Tibial artery (tissue), 4 donors: Measurements from ENCODE around the gene CRPPA.

Source experiments
- DNase-seq, 2 donors: peaks; one replicate each; pipeline ENCODE4 v3.0.0-alpha.2; 2019
- H3K27ac ChIP-seq, 2 donors: fragments of 200-600 bp; sonication (generic) in 1 of 2; 1 replicate in 1 of 2; 2 replicates in 1 of 2; pipeline ENCODE4 v1.5.1; 2018 to 2019; ENCODE audit warnings: mild to moderate bottlenecking in 1 of 2
- H3K27me3 ChIP-seq, 2 donors: fragments of 200-600 bp; sonication (generic) in 1 of 2; one replicate each; pipeline versions ENCODE4 v1.5.1 to v1.6.0; 2016 to 2019
- H3K36me3 ChIP-seq, 3 donors: fragments of 200-600 bp; sonication (generic) in 2 of 3; one replicate each; pipeline ENCODE4 v1.5.1; 2016 to 2019; ENCODE audit warnings: mild to moderate bottlenecking in 2 of 3
- H3K4me1 ChIP-seq, 4 donors: fragments of 200-600 bp; sonication (generic) in 2 of 4; 1 replicate in 3 of 4; 2 replicates in 1 of 4; pipeline ENCODE4 v1.5.1; 2016 to 2019
- H3K4me3 ChIP-seq, 2 donors: fragments of 200-600 bp; sonication (generic) in 1 of 2; 1 replicate in 1 of 2; 2 replicates in 1 of 2; pipeline ENCODE4 v1.5.1; 2018 to 2019; ENCODE audit warnings: mild to moderate bottlenecking in 2 of 2
- H3K9me3 ChIP-seq, 3 donors: fragments of 200-600 bp; sonication (generic) in 1 of 3; one replicate each; pipeline ENCODE4 v1.5.1; 2016 to 2019
- intact Hi-C: fragments of 100-400 bp; cut with DNase I; formaldehyde crosslinking; loops from one replicate; pipeline ENCODE4 v1.15.0; 2023; ENCODE audit warnings: low total_unique reads
- TF ChIP-seq, protein P1 (sequence below), 2 experiments: fragments of 200-600 bp in 1 of 2; fragments of 450-650 bp in 1 of 2; IDR thresholded peaks; one replicate each; pipeline ENCODE4 v1.5.1; 2017 to 2019; ENCODE audit warnings: antibody characterized with exemption in 2 of 2, mild to moderate bottlenecking in 1 of 2, moderate library complexity in 1 of 2

CRPPA gene

GRCh38 chr7:16399265-16399831 lies 22.0 kb downstream of the CRPPA start:
- Histone ChIP-seq H3K4me3 (no peak overlapping the region), H3K27ac (no peak overlapping the region), H3K4me1 (no peaks in the 10 kb centered on the region), H3K27me3 (no peaks in the 10 kb centered on the region), H3K36me3 (peaks cover 0 to 14% (median 7%) of the 10 kb centered on the region in 3 donors), H3K9me3 (peaks cover 0 to 7% (median 5%) of the 10 kb centered on the region in 3 donors)
- intact Hi-C loops, result no loop called here
- DNase-seq, result no peak
- TF ChIP-seq, protein P1, sequence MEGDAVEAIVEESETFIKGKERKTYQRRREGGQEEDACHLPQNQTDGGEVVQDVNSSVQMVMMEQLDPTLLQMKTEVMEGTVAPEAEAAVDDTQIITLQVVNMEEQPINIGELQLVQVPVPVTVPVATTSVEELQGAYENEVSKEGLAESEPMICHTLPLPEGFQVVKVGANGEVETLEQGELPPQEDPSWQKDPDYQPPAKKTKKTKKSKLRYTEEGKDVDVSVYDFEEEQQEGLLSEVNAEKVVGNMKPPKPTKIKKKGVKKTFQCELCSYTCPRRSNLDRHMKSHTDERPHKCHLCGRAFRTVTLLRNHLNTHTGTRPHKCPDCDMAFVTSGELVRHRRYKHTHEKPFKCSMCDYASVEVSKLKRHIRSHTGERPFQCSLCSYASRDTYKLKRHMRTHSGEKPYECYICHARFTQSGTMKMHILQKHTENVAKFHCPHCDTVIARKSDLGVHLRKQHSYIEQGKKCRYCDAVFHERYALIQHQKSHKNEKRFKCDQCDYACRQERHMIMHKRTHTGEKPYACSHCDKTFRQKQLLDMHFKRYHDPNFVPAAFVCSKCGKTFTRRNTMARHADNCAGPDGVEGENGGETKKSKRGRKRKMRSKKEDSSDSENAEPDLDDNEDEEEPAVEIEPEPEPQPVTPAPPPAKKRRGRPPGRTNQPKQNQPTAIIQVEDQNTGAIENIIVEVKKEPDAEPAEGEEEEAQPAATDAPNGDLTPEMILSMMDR (IDR thresholded peaks at IDR 0.05), result no peak

DNA sequence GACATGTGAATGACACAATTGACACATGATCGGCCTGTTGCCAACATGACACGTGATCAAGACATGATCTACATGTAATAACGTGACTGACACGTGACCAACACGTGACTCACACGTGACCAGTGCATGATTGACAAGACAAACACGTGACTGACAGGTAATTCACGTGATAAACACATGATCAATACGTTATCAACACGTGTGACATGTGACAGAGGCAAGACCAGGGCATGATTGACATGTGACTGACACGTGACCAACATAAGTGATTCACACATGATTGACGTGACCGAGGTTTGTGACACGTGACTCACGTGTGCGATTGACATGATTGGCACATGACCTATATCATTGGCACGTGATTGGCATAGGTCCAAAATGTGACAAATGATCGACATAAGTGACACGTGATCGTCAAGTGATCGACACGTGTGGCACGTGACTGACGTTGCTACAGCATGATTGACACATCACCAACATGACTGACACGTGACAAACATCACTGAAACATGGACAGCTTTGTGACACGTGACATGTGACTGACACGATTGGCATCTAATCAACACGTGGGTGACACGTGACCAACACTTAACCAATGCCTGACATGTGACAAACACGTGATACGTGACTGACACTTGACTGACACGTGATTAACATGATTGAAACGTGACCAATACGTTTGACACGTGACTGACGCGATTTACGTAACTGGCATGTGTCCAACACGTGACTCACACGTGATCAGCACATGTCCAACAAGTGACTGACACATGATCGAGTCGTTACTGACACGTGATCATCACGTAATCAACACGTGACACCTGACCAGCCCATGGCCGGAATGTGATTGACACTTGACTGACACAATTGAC lies 23.0 kb downstream of the CRPPA start:
- Histone ChIP-seq H3K9me3 (peaks cover 0 to 15% (median 6%) of the 10 kb centered on the region in 3 donors), H3K27me3 (no peaks in the 10 kb centered on the region), H3K4me3 (no peak overlapping the region), H3K36me3 (peaks cover 0 to 9% (median 4%) of the 10 kb centered on the region in 3 donors), H3K27ac (no peak overlapping the region), H3K4me1 (no peaks in the 10 kb centered on the region)
- intact Hi-C loops, result no loop called here
- no peak for DNase-seq
- TF ChIP-seq, protein P1 (IDR thresholded peaks at IDR 0.05), result no peak

GRCh38 chr7:16397501-16398145 lies 23.7 kb downstream of the CRPPA start:
- Histone ChIP-seq H3K9me3 (peaks cover 0 to 12% (median 0%) of the 10 kb centered on the region in 3 donors), H3K4me1 (no peaks in the 10 kb centered on the region), H3K27ac (no peak overlapping the region), H3K27me3 (no peaks in the 10 kb centered on the region), H3K36me3 (peaks cover 0 to 1% (median 0%) of the 10 kb centered on the region in 3 donors), H3K4me3 (no peak overlapping the region)
- no peak for DNase-seq
- intact Hi-C loops, result no loop called here
- TF ChIP-seq, protein P1 (IDR thresholded peaks at IDR 0.05), result no peak

GRCh38 chr7:16396766-16397500 lies 24.4 kb downstream of the CRPPA start:
- no peaks in the 10 kb centered on the region for H3K36me3 ChIP-seq
- TF ChIP-seq, protein P1 (IDR thresholded peaks at IDR 0.05), result no peak
- no peaks in the 10 kb centered on the region for H3K4me1 ChIP-seq
- intact Hi-C loops, result no loop called here
- no peak overlapping the region for H3K27ac ChIP-seq
- H3K9me3 ChIP-seq, result peaks cover 0 to 12% (median 0%) of the 10 kb centered on the region in 3 donors
- no peak overlapping the region for H3K4me3 ChIP-seq
- DNase-seq, result no peak
- H3K27me3 ChIP-seq, result no peaks in the 10 kb centered on the region

- DNase-seq, result no peak
- H3K27me3 ChIP-seq, result no peaks in the 10 kb centered on the region
- H3K4me1 ChIP-seq, result no peaks in the 10 kb centered on the region
- H3K27ac ChIP-seq, result no peak overlapping the region
- no peaks in the 10 kb centered on the region for H3K36me3 ChIP-seq
- no peak overlapping the region for H3K4me3 ChIP-seq
- TF ChIP-seq, protein P1 (IDR thresholded peaks at IDR 0.05), result no peak
- H3K9me3 ChIP-seq, result peaks cover 0 to 17% (median 0%) of the 10 kb centered on the region in 3 donors
- intact Hi-C loops, result no loop called here
Observed at GRCh38 chr7:16395121-16395520, 26.2 kb downstream of the CRPPA start.
